ENCODE measurements around the gene AURKB. TPM values are rescaled to one million over a fixed set of nuclear protein-coding genes. Genes with fewer than 3 reads are reported as not detected.

The AURKB gene
- total and polyA plus RNA-seq, 10 donors = 2.4 to 30.9 (median 10.5) TPM

DNA sequence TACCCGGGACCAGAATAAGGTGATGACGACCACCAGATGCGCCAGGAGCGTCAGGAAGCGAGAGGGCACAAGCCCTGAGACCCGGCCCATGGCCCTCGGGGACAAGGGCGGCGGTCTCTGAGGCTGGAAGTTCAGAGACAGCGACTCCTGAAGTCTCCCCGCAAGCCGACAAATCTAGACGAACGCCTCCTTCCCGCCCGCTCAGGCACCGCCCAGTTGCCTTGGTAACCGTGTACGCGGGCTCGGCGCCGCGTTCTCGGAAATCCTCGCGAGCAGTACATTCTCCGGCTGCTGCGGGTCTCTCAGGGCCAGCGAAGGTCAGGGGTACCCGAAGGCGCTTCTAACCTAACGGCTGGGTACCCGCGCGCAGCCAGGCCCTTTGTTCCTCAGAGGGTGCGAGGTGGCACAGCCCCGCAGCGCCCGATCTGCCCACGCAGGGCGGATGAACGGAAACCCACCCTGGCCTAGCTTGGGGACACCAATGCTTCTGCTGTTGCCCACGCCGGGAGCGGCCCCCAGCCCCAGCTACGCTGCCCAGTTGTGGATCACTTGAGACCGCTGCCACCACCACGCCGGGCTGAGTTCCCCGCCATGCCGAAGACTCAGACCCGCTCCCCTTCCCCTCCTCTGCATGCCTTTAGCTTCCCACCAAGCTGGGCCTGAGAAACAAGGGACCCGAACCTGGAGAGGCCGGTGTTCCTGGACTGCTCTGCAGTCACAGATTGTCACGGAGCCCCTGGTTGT is 34.0 kb downstream of the AURKB start, which contains the start of gene TMEM107:
Gene TMEM107, minus strand, starts transcription at position 184 of the 744 bp plus-strand sequence. Its CDS starts 94 bp downstream, at position 90.
- peak; percentile 97 for DNase-seq
- peaks cover 23 to 57% (median 46%) of the 10 kb centered on the region in 6 donors for H3K4me1 ChIP-seq
- peak within 1 kb of the TSS; percentile 74 to 95 (median 86) for H3K27ac ChIP-seq
- peak within 1 kb of the TSS; percentile 40 to 83 (median 56) for H3K4me3 ChIP-seq
- peak; percentile 79 to 86 (median 86) for TF ChIP-seq POLR2AphosphoS5 (IDR thresholded peaks at IDR 0.05)
- TF ChIP-seq POLR2A (IDR thresholded peaks at IDR 0.05) = no peak
- TF ChIP-seq, protein P1, sequence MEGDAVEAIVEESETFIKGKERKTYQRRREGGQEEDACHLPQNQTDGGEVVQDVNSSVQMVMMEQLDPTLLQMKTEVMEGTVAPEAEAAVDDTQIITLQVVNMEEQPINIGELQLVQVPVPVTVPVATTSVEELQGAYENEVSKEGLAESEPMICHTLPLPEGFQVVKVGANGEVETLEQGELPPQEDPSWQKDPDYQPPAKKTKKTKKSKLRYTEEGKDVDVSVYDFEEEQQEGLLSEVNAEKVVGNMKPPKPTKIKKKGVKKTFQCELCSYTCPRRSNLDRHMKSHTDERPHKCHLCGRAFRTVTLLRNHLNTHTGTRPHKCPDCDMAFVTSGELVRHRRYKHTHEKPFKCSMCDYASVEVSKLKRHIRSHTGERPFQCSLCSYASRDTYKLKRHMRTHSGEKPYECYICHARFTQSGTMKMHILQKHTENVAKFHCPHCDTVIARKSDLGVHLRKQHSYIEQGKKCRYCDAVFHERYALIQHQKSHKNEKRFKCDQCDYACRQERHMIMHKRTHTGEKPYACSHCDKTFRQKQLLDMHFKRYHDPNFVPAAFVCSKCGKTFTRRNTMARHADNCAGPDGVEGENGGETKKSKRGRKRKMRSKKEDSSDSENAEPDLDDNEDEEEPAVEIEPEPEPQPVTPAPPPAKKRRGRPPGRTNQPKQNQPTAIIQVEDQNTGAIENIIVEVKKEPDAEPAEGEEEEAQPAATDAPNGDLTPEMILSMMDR (IDR thresholded peaks at IDR 0.05 in 8 of 11, conservative IDR thresholded peaks at IDR 0.05 in 3 of 11) = peak in 4 of 11 experiments; percentile 6 to 34 (median 30)
- H3K9me3 ChIP-seq = no peaks in the 10 kb centered on the region
- H3K27me3 ChIP-seq (replicated peaks in 1 of 7) = no peaks in the 10 kb centered on the region
- intact Hi-C loops (cut with DNase I; ENCODE audit: low total_unique reads) = no loop called here
- WGBS, 5 donors = 1 to 3% (median 3%) methylated on average over 8 to 56 of the region's 56 CpGs
- H3K36me3 ChIP-seq = no peaks in the 10 kb centered on the region

DNA sequence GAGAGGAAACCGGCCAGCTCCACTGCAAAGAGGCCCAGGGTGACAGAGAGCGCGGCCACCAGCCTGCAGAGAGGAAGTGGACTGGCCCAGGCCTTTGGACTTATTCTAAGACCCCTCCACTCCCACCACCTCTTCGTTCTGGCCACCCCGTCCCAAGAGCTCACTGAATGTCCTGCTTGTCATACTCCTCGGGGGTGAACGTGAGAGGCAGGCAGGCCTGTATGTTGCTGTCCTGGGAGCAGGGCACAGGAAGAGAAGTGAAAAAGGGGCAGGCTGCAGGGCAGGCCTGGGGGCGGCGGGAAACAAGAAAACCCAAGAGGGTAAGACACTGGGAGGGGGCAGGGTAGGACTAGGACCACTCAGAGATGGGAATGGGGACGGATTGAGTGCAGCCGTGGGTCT is 34.6 kb downstream of the AURKB start:
- Histone ChIP-seq H3K9me3 (no peaks in the 10 kb centered on the region), H3K4me1 (peaks cover 23 to 55% (median 46%) of the 10 kb centered on the region in 6 donors), H3K27me3 (replicated peaks in 1 of 7) (no peaks in the 10 kb centered on the region), H3K27ac (peak overlapping the region; percentile 74 to 95 (median 86)), H3K4me3 (peak overlapping the region; percentile 40 to 83 (median 56)), H3K36me3 (no peaks in the 10 kb centered on the region)
- DNase-seq = peak; percentile 81
- TF ChIP-seq, protein P1 (IDR thresholded peaks at IDR 0.05 in 8 of 11, conservative IDR thresholded peaks at IDR 0.05 in 3 of 11) = no peak
- no peak for TF ChIP-seq POLR2AphosphoS5 (IDR thresholded peaks at IDR 0.05)
- no peak for TF ChIP-seq POLR2A (IDR thresholded peaks at IDR 0.05)
- 3 to 14% (median 4%) methylated on average over 11 of the region's 11 CpGs for WGBS, 5 donors
- intact Hi-C loops (cut with DNase I; ENCODE audit: low total_unique reads) = no loop called here

DNA sequence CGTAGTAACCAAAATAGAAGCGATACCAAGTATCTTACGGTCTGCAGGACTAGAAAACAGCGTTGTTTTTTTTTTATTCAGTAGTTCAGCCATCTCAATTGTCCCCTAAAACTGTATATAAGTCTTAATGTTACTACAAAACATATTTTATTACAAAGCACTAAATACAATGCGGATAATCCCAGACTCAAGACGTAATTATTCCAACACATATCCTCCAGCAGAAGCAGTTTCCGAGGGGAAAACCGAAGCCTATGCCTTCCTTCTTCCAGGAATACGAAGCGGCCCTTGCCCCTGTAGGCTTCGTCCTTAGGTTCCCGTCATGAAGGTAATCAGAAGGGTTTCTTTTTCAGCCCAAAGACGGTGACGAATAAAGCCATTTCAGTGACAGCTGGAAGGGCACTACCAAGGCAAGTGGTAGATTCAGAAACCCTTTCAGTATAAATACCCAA is 36.5 kb downstream of the AURKB start:
- H3K27me3 ChIP-seq (replicated peaks in 1 of 7) = no peaks in the 10 kb centered on the region
- peaks cover 23 to 55% (median 46%) of the 10 kb centered on the region in 6 donors for H3K4me1 ChIP-seq
- H3K27ac ChIP-seq = peak overlapping the region; percentile 90 to 98 (median 96)
- H3K4me3 ChIP-seq = peak overlapping the region in 7 of 8 donors; percentile 2 to 61 (median 30)
- DNase-seq = no peak
- H3K9me3 ChIP-seq = no peaks in the 10 kb centered on the region
- intact Hi-C loops (cut with DNase I; ENCODE audit: low total_unique reads) = no loop called here
- no peaks in the 10 kb centered on the region for H3K36me3 ChIP-seq
- TF ChIP-seq, protein P1 (IDR thresholded peaks at IDR 0.05 in 8 of 11, conservative IDR thresholded peaks at IDR 0.05 in 3 of 11) = no peak
- TF ChIP-seq POLR2A (IDR thresholded peaks at IDR 0.05) (no peak), POLR2AphosphoS5 (IDR thresholded peaks at IDR 0.05) (no peak)
- WGBS, 5 donors = 13 to 25% (median 14%) methylated on average over 14 of the region's 14 CpGs

Data from spleen (tissue), 11 donors.